Stimulated activated CD8-positive, alpha-beta memory T cell treated with anti-CD3 and anti-CD28 coated beads, Interleukin-15, amount 100 ng/mL, for 24 hours (primary cell): ENCODE results near the gene CCDC97.
"Not testable (repeated sequence)": the region's sequence is repeated elsewhere in the genome, so short reads cannot be mapped to it uniquely, and the experiment has no call there.

Experiments used
- DNase-seq: peaks from one replicate; pipeline ENCODE4 v3.0.0-alpha.2; 2020; ENCODE audit warnings: low read depth

Gene CCDC97

DNA sequence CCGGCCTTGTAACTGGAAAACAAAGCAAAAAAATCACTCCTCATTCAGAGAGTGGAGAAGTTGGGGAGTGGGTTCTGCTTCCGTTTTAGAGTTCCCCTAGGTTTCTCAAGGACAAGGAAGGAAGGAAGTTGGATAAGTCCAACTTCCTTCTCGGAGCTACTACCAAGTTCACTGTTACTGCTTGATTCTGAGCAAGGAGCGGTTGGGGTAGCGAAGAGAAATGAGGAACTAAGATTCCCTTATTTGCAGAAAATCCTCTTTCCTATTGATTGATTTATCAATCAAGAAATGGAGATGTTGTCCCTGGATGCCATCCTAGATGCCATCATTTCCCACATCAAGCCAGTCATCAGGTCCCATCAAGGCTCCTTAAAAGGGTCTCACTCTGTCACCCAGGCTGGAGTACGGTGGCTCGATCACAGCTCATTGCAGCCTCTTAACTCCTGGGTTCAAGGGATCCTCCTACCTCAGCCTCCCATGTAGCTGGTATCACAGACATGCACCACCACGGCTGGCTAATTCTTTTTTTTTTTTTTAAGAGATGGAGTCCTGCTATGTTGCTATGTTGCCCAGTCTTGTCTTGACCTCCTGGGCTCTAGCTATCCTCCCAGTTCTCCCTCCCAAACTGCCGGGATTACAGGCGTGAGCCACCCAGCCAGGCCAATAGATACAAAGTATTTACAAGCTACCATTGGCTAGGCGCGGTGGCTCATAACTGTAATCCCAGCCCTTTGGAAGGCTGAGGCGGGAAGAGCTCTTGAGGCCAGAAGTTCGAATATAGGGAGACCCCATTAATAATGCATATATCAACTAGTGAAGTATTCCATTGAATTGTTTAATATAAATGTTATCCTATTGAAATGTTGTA, 54.8 kb downstream of the CCDC97 start:
- no peak for DNase-seq

DNA sequence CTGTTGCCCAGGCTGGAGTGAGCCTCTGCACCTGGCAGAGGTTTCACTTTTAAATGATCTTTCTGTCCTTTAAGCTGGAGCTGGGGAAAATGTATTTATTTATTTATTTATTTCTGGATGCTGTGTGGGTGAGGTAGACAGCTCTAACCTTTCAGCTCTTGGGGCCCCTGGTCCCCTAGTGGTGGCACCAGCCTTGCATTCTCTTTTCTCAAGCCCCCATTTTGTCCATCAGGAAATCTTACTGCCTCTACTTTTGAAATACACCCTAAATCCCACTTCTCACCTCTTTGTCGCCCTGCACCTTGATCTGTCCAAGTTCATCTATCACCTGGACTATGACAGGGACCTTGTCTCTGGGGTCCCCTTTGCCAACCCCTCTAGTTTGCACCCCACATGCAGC, 56.1 kb downstream of the CCDC97 start:
- no peak for DNase-seq

DNA sequence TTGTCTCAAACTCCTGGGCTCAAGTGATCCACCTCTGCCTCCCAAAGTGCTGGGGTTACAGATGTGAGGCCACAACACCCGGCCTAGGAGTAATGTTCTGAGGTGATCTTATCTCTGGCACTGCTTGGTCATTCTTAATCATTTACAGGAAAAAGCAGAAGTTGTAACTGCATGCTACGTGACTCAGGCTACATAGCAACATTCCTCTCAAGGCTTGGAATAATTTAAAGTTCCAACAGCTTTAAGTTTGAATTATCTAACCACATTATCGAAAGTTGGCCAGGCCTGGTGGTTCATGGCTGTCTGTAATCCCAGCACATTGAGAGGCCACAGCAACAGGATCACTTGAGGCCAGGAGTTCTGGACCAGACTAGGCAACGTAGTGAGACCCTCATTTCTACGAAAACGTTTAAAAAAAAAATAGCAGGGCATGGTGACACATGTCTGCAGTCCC, 57.9 kb downstream of the CCDC97 start:
- no peak for DNase-seq

DNA sequence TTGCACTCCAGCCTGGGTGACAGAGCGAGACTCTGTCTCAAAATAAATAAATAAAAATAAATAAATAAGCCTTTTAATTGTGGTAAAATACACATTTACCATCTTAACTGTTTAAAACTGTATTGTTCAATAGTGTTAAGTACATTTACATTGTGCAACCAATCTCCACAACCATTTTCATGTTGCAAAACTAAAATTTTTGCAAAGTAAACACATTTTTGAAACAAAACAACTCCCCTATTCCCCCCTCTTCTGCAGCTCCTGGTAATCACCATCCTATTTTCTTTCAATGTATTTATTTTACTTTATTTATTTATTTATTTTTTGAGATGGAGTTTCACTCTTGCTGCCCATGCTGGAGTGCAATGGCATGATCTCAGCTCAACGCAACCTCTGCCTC, 59.8 kb downstream of the CCDC97 start:
- no peak for DNase-seq

DNA sequence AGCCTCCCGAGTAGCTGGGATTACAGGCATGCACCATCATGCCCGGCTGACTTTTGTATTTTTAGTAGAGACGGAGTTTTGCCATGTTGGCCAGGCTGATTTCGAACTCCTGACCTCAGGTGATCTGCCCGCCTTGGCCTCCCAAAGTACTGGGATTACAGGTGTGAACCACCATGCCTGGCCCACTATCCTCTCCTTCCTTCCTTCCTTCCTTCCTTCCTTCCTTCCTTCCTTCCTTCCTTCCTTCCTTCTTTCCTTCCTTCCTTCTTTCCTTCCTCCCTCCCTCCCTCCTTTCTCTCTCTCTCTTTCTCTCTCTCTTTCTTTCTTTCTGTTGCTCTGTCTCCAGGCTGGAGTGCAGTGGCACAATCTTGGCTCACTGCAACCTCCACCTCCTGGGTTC, 61.1 kb downstream of the CCDC97 start:
- not testable (repeated sequence) for DNase-seq

DNA sequence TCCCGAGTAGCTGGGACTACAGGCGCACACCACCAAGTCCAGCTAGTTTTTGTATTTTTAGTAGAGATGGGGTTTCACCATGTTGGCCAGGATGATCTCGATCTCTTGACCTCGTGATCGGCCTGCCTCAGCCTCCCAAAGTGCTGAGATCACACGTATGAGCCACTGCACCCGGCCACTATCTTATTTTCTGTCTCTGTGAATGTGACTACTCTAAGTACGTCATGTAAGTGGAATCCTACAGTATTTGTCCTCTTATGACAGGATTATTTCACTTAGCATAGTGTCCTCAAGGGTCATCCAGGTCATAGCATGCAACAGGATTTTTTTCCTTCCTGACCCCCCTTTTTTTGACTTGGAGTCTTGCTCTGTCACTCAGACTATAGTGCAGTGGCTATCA, 61.6 kb downstream of the CCDC97 start:
- no peak for DNase-seq

DNA sequence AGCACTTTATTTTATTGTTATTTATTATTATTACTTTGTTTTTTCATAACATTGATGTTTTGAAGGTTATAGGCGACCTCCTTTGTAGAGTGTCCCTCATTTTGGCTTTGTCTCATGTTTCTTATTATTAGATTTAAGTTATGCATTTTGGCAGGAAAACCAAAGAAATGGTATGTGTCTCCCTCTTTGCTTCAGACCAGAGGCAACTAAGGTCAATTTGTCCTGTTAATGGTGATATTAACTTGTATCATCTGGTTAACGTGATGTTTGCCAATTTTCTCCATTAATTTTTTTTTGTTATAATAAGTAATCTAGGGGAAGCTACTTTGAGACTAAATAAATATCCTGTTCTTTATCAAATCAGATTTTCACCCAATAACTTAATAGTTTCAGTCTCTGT, 62.5 kb downstream of the CCDC97 start:
- no peak for DNase-seq

DNA sequence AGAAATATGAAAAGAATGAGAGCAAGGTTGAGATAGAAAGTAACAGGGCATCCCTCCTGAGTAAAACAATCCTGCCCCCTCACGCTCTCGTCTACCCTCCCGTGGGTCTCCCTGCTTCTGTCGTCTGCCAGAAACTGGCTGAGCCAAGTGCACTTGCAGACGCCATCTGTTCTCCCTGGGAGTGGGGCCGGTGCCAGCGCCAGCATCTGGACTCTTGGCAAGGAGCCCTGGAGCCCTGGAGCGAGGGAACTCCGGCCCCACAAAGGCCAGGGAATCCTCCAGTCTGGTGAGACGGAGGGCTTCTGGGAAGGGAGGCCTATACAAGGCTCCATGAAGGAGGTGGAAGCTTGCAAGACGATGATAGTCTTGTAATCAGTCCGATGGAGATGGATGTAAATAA, 64.0 kb downstream of the CCDC97 start:
- no peak for DNase-seq
